Neural cell (in vitro differentiated cells): ENCODE results near the gene AGPS.

Source experiments
- CTCF ChIP-seq: fragments of 450-650 bp; IDR thresholded peaks from 2 replicates; pipeline ENCODE4 v1.5.1; 2014; ENCODE audit warnings: antibody characterized with exemption, mild to moderate bottlenecking, moderate library complexity; ENCODE audit not compliant: poor library complexity, severe bottlenecking
- MXI1 ChIP-seq: fragments of 450-650 bp; conservative IDR thresholded peaks from 2 replicates; pipeline ENCODE4 v1.6.1; 2014; ENCODE audit warnings: antibody characterized with exemption, mild to moderate bottlenecking; ENCODE audit not compliant: poor library complexity, severe bottlenecking
- POLR2AphosphoS5 ChIP-seq: IDR thresholded peaks from 2 replicates; pipeline ENCODE4 v1.6.1; 2012
- TAF1 ChIP-seq: IDR thresholded peaks from 2 replicates; pipeline ENCODE4 v1.6.1; 2012; ENCODE audit warnings: low read depth
- TF ChIP-seq, protein P1 (sequence below): IDR thresholded peaks from 2 replicates; pipeline ENCODE4 v1.6.1; 2012; ENCODE audit warnings: borderline replicate concordance

- TF ChIP-seq CTCF: peak; percentile 51
- peak; percentile 58 for TF ChIP-seq TAF1
- peak; percentile 77 for TF ChIP-seq MXI1
- TF ChIP-seq, protein P1, sequence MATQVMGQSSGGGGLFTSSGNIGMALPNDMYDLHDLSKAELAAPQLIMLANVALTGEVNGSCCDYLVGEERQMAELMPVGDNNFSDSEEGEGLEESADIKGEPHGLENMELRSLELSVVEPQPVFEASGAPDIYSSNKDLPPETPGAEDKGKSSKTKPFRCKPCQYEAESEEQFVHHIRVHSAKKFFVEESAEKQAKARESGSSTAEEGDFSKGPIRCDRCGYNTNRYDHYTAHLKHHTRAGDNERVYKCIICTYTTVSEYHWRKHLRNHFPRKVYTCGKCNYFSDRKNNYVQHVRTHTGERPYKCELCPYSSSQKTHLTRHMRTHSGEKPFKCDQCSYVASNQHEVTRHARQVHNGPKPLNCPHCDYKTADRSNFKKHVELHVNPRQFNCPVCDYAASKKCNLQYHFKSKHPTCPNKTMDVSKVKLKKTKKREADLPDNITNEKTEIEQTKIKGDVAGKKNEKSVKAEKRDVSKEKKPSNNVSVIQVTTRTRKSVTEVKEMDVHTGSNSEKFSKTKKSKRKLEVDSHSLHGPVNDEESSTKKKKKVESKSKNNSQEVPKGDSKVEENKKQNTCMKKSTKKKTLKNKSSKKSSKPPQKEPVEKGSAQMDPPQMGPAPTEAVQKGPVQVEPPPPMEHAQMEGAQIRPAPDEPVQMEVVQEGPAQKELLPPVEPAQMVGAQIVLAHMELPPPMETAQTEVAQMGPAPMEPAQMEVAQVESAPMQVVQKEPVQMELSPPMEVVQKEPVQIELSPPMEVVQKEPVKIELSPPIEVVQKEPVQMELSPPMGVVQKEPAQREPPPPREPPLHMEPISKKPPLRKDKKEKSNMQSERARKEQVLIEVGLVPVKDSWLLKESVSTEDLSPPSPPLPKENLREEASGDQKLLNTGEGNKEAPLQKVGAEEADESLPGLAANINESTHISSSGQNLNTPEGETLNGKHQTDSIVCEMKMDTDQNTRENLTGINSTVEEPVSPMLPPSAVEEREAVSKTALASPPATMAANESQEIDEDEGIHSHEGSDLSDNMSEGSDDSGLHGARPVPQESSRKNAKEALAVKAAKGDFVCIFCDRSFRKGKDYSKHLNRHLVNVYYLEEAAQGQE: no peak
- TF ChIP-seq POLR2AphosphoS5: peak; percentile 62
Observed at GRCh38 chr2:177392373-177393202, at the start of gene AGPS.
